Fibroblast of pulmonary artery (primary cell): ENCODE results near the gene NFKBIE.
"Not testable (repeated sequence)": the region's sequence is repeated elsewhere in the genome, so short reads cannot be mapped to it uniquely, and the experiment has no call there.

Experiments used
- DNase-seq: peaks from one replicate; pipeline ENCODE4 v3.0.0-alpha.2; 2010; ENCODE audit warnings: low read depth
- H3K4me3 ChIP-seq: replicated peaks from 2 replicates; pipeline ENCODE4 v1.5.1; 2011; ENCODE audit warnings: low read depth, mild to moderate bottlenecking, control low read depth, low read length, moderate library complexity
- CTCF ChIP-seq: IDR thresholded peaks from 2 replicates; pipeline ENCODE4 v1.5.1; 2011; ENCODE audit warnings: mild to moderate bottlenecking, control low read depth, low read length, inconsistent platforms; ENCODE audit errors: missing control alignments

NFKBIE gene, protein sequence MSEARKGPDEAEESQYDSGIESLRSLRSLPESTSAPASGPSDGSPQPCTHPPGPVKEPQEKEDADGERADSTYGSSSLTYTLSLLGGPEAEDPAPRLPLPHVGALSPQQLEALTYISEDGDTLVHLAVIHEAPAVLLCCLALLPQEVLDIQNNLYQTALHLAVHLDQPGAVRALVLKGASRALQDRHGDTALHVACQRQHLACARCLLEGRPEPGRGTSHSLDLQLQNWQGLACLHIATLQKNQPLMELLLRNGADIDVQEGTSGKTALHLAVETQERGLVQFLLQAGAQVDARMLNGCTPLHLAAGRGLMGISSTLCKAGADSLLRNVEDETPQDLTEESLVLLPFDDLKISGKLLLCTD

GRCh38 chr6:44265007-44265721 lies at the start of gene NFKBIE:
Gene NFKBIE (minus strand): TSS chr6:44265551. CDS start chr6:44265346, 205 bp downstream.
- H3K4me3 ChIP-seq: peak within 1 kb of the TSS; percentile 68
- TF ChIP-seq CTCF: peak; percentile 14
- DNase-seq: peak; percentile 91

DNA sequence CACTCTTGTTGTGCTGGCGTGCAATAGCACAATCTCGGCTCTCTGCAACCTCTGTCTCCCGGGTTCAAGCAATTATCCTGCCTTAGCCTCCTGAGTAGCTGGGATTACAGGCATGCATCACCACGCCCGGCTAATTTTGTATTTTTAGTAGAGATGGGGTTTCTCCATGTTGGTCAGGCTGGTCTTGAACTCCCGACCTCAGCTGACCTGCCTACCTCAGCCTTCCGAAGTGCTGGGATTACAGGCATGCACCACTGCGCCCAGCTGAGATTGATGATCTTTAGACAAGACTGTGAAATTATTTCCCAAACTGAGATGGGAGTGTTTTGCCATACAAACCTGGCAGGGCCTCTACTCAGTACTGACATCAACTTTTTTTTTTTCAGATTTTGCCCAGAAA lies 49.3 kb upstream of the NFKBIE start:
- DNase-seq: not testable (repeated sequence)

GRCh38 chr6:44312901-44313788 lies 47.8 kb upstream of the NFKBIE start, which contains the start of gene AARS2:
Gene AARS2 (minus strand): TSS chr6:44313347. CDS start chr6:44313323, 24 bp downstream.
- DNase-seq: peak; percentile 89
- H3K4me3 ChIP-seq: peak within 1 kb of the TSS; percentile 97
- peak; percentile 99 for TF ChIP-seq CTCF

More for the DNA sequence above, 49.3 kb upstream of the NFKBIE start:
- H3K4me3 ChIP-seq: not testable (repeated sequence)

- H3K4me3 ChIP-seq: no peak overlapping the region
- TF ChIP-seq CTCF: no peak
- no peak for DNase-seq
Measured at GRCh38 chr6:44311767-44312166, 46.4 kb upstream of the NFKBIE start.

DNA sequence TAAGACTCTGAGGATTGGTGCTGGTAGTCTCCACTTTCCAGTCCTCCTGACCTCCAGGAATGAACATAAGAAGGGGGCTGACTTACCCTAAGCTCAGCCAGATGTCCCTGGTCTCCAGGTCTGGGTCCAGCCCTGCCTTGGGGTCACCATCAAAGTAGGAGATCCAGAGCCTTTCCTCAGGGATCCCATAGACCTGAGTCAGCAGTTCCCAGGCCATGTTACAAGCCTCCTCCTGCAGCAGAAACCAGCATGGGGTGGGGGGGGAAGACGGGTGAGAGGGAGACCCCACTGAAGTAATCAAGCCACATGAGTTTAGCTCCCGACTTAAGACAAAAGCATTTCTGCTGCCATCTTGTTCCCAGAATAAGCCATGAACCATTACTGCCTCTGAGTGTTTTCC lies 46.0 kb upstream of the NFKBIE start:
- TF ChIP-seq CTCF: no peak
- no peak overlapping the region for H3K4me3 ChIP-seq
- no peak for DNase-seq

- no peak for TF ChIP-seq CTCF
- H3K4me3 ChIP-seq: no peak overlapping the region
- DNase-seq: no peak
Measured at GRCh38 chr6:44310241-44310640, 44.9 kb upstream of the NFKBIE start.

DNA sequence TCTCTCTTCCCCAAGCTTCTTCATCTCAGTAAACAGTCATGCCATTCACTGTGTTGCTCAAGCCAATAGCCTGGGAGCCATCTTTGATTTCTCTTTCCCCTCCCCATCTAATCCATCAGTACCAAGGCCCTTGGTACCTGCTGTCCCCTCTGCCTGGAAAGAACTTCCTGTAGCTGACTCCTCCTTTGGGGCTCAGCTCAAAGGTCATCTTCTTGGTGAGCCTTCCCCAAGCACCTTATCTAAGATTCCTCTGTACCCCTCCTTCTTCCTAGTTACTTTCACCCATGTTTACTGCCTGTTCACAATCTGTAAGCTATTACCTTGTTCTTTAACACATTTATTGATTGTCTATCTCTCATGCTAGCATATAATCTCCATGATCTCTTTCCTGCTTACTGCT lies 44.3 kb upstream of the NFKBIE start:
- TF ChIP-seq CTCF: no peak
- DNase-seq: no peak
- H3K4me3 ChIP-seq: no peak overlapping the region
